Measurements from ENCODE around the gene CASP6.

CASP6 gene
- long read RNA-seq, donor 1, transcript CASP6-201 (7 exons, 1,548 nt): major isoform, 10 of 11 reads
- long read RNA-seq, donor 1, partial matches to known transcripts: 0 of 11 reads
- long read RNA-seq, donor 1, other reads (novel, unspliced or antisense): 0 of 11 reads
- long read RNA-seq, donor 2, partial matches to known transcripts: 0 of 6 reads
- long read RNA-seq, donor 2, other reads (novel, unspliced or antisense): 0 of 6 reads
- long read RNA-seq, donor 3, partial matches to known transcripts: 0 of 4 reads
- long read RNA-seq, donor 3, other reads (novel, unspliced or antisense): 0 of 4 reads
- long read RNA-seq, donor 4, partial matches to known transcripts: 0 of 4 reads
- long read RNA-seq, donor 4, other reads (novel, unspliced or antisense): 0 of 4 reads
- long read RNA-seq, donor 5, transcript CASP6-201 (7 exons, 1,548 nt): major isoform, 15 of 18 reads
- long read RNA-seq, donor 5, partial matches to known transcripts: 0 of 18 reads
- long read RNA-seq, donor 5, other reads (novel, unspliced or antisense): 0 of 18 reads
- long read RNA-seq, donor 6, transcript CASP6-201 (7 exons, 1,548 nt): major isoform, 9 of 9 reads
- long read RNA-seq, donor 6, partial matches to known transcripts: 0 of 9 reads
- long read RNA-seq, donor 6, other reads (novel, unspliced or antisense): 0 of 9 reads
- long read RNA-seq, donor 7, transcript CASP6-201 (7 exons, 1,548 nt): major isoform, 10 of 11 reads
- long read RNA-seq, donor 7, partial matches to known transcripts: 0 of 11 reads
- long read RNA-seq, donor 7, other reads (novel, unspliced or antisense): 0 of 11 reads
- long read RNA-seq, donor 8, transcript CASP6-201 (7 exons, 1,548 nt): major isoform, 10 of 12 reads
- long read RNA-seq, donor 8, partial matches to known transcripts: 0 of 12 reads
- long read RNA-seq, donor 8, other reads (novel, unspliced or antisense): 0 of 12 reads

GRCh38 chr4:109702950-109703663 is at the start of gene CASP6:
TSS of gene CASP6 (minus strand) at chr4:109703445. CDS start at chr4:109703395, 50 bp downstream.
- peak; percentile 95 for DNase-seq

GRCh38 chr4:109752525-109752924 is 49.3 kb upstream of the CASP6 start:
- DNase-seq: no peak

GRCh38 chr4:109751852-109752251 is 48.6 kb upstream of the CASP6 start:
- no peak for DNase-seq

- DNase-seq: no peak
Measured at GRCh38 chr4:109750652-109751244, 47.5 kb upstream of the CASP6 start.

GRCh38 chr4:109749388-109750082 is 46.3 kb upstream of the CASP6 start:
- DNase-seq: no peak

- no peak for DNase-seq
Measured at GRCh38 chr4:109748114-109748513, 44.9 kb upstream of the CASP6 start.

- DNase-seq: no peak
Measured at GRCh38 chr4:109746728-109747127, 43.5 kb upstream of the CASP6 start.

GRCh38 chr4:109745830-109746229 is 42.6 kb upstream of the CASP6 start:
- DNase-seq: no peak

GRCh38 chr4:109739547-109739946 is 36.3 kb upstream of the CASP6 start:
- DNase-seq: no peak

GRCh38 chr4:109738104-109738872 is 35.0 kb upstream of the CASP6 start:
- no peak for DNase-seq

- DNase-seq: no peak
Measured at GRCh38 chr4:109735566-109736365, 32.5 kb upstream of the CASP6 start.

- no peak for DNase-seq
Measured at GRCh38 chr4:109733728-109734127, 30.5 kb upstream of the CASP6 start.

- DNase-seq: no peak
Measured at GRCh38 chr4:109730619-109731545, 27.6 kb upstream of the CASP6 start.

- peak; percentile 97 for DNase-seq
Measured at GRCh38 chr4:109729718-109730618, 26.7 kb upstream of the CASP6 start, which contains the start of gene PLA2G12A. TSS of gene PLA2G12A (minus strand) at chr4:109730070. CDS start at chr4:109729809, 261 bp downstream.

- no peak for DNase-seq
Measured at GRCh38 chr4:109729117-109729717, 26.0 kb upstream of the CASP6 start.

GRCh38 chr4:109728385-109728784 is 25.1 kb upstream of the CASP6 start:
- DNase-seq: no peak

- no peak for DNase-seq
Measured at GRCh38 chr4:109723110-109723509, 19.9 kb upstream of the CASP6 start.

Data from right kidney (tissue), 9 donors.